Measurements from ENCODE around the gene SORL1.

The SORL1 gene

GRCh38 chr11:121657146-121657545 is 205.0 kb downstream of the SORL1 start:
- DNase-seq (ENCODE audit: low read depth) = no peak

- DNase-seq (ENCODE audit: low read depth) = no peak
Measured at GRCh38 chr11:121659811-121660210, 207.7 kb downstream of the SORL1 start.

GRCh38 chr11:121661880-121662486 is 209.9 kb downstream of the SORL1 start:
- no peak for DNase-seq (ENCODE audit: low read depth)

GRCh38 chr11:121664144-121664543 is 212.0 kb downstream of the SORL1 start:
- no peak for DNase-seq (ENCODE audit: low read depth)

GRCh38 chr11:121665206-121665838 is 213.2 kb downstream of the SORL1 start:
- DNase-seq (ENCODE audit: low read depth) = no peak

GRCh38 chr11:121667836-121668235 is 215.7 kb downstream of the SORL1 start:
- DNase-seq (ENCODE audit: low read depth) = no peak

DNA sequence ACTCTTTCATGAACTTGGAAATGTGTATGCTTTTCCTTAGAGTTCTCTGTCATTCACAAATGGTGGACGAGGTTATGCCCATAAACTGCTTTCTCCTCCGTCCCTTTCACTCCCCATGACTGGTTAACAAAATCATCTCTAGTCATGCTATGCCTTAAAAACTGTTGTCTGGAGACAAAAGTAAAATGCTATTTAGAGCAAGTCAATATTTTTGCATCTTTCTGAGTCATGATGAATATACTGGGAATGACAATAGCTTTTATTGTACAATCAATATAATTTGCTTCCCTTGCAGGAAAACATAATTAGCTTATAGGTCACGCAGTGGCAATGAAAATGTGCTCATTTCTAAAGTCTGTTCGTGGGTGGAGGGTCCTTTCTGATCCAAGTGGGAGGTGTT is 217.3 kb downstream of the SORL1 start:
- no peak for DNase-seq (ENCODE audit: low read depth)

GRCh38 chr11:121670266-121670665 is 218.2 kb downstream of the SORL1 start:
- DNase-seq (ENCODE audit: low read depth) = no peak

DNA sequence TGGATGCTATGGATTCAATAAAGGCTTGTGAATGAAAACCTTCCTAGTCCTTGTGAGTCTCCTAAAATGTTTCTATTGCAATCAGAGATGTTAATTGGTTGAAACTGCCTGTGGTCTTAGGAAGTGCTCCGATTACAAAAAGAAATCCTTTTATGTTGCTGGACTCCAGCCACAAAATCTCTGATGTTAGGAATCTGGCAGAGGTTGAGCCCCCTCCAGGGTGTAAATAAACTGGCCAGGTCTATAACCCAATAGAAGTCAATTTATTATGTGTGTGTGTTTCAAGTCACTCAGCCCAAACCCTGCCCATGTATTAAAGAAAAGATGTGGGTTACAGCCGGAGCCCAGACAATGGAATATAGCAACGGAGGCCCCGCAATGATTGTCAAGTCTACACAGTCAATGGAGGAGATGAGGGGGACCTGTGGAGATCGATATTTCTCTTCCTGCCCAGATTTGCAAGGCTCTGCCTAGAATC is 218.7 kb downstream of the SORL1 start:
- DNase-seq (ENCODE audit: low read depth) = no peak

DNA sequence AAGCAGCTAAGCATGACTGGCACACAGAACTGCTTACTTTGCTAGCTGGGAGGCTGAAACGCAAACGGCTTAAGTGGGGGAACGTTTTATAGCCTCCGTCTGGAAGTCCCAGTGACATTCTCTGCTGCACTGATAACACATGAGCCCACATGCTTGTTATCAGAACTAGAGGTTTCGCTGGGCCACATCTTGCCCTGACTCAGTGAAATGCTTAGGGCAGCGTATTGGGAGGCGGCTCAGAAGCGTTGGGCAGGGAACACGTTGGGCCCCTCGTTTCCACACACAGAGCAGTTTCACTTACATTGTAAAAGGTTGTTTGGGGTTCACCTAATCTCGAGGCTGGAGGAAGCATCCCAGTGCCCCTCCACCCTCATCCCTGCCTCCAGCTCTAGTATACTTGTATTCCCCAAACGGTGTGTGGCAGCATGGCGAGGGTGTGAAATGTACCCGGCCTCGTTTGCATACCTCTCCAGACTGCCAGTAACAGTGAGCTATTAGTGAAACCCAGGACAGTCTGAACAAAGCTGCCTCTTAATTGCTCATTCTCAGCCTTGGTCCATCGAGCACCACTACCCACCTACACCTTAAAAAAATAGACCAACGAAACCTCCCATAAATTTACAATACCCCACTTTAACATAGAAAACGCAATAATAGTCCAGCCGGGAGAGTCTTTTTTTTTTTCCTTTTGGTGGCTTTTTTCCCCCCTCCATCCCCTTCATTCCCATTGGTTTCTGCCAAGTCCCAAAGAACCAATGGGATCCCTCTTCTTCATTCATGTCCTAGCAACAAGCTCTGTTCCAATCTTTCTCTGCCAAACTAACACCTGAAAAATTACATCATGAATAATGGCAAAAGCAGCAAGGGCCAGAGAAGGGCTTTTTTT is 219.4 kb downstream of the SORL1 start:
- DNase-seq (ENCODE audit: low read depth) = no peak

- DNase-seq (ENCODE audit: low read depth) = no peak
Measured at GRCh38 chr11:121672630-121673487, 220.7 kb downstream of the SORL1 start.

DNA sequence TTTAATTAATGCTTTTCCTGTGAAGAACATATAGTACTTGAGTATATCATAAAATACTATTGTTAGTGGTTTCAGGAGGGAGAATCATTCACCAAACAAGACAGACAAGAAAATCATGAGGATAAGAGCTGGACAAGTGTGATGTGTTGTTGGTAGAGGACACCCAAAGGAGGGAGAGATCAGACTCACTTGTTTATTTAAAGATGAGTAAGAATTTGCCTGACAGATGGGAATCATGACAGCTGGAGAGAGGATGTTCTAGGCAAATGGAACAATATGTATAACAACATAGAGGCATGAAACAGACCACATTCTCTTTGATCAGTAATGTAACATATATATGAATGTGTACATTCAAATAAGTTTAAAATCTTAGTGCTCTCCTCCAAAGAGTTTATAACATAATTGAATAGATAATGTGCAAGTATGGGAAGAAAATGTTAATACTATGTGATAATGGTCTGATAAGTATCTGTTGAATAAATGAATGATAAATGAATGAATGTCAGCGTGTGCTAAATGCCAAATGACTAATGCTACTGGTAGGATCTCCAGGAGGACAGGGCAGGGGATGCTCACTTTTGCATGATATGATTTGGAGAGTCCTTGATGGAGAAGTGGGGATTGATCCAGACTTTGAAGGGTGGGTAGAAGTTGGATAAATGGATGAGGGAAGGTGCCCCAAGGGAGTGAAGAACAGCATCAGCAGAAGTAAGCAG is 229.6 kb downstream of the SORL1 start:
- no peak for DNase-seq (ENCODE audit: low read depth)
